ENCODE results near the gene C8B.

C8B gene

DNA sequence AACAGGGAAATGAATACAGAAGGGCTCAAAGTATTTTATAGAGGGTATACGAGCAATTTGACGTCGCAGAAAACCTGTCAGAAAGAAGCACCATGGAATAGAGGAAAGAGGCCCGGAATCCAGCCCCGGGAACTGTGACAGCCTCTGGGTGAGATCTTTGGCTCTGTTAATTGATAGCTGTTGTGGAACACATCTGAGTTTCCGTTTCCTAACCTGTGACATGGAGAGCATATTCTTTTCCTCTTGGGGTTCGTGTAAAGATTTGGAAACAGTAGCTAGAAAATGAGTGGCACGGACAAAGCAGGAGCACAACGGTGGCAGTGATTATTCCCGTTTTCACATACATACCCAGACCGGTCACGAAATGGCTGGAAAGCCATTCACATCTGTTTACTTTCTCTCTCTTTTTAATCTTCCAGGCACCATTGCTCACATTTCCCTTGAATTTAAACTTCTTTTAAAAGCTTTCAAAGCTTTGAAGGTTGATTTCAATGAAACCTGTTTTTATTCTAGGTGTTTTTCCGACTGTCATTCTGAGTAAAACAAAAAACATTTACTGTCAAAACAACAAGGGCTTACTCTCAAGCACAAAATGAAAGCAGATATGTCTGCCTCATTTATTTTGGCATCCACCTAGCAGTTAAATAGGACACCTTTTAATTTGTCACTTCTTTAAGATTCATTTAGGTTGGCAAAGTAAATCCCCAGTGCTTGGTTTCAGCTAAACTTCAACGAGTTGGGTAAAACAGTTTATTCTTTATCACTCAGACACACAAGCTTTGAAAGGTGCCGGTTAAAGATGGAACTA is 26.7 kb upstream of the C8B start:
- H3K79me2 ChIP-seq (ENCODE audit: control insufficient read depth, insufficient read depth, low read length, unreplicated experiment), result no peaks in the 10 kb centered on the region
- no peak overlapping the region for H3K4me3 ChIP-seq (ENCODE audit: low read depth, low read length)
- no peak overlapping the region for H3K27ac ChIP-seq (ENCODE audit: low read depth, low read length)
- H3K36me3 ChIP-seq (ENCODE audit: insufficient read depth, low read length), result no peaks in the 10 kb centered on the region
- no peak overlapping the region for H2AFZ ChIP-seq (ENCODE audit: low read length, unreplicated experiment)
- H3K27me3 ChIP-seq (ENCODE audit: insufficient read depth, low read length), result no peaks in the 10 kb centered on the region
- no peaks in the 10 kb centered on the region for H3K4me1 ChIP-seq (ENCODE audit: control insufficient read depth, insufficient read depth, low read length, unreplicated experiment)

DNA sequence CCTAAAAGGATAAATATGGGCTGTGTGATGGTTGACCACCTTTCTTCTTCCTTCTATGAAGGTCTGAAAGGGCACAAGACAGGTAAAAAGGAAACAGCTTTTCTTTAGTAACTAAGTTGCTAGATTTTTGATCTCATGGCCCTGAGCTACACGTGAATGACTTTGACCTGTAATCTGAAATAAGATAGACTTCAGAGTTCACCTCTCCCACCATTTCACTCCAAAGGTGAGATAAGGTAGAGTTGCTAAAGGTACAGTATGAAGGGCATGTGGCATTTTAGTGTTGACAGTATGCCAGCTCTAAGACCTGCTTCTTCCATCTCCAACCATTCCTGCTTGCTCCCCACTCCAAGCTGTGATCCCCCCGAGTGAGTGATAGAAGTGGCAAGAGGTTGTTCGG is 25.8 kb upstream of the C8B start:
- Histone ChIP-seq H3K27me3 (ENCODE audit: insufficient read depth, low read length) (no peaks in the 10 kb centered on the region), H3K79me2 (ENCODE audit: control insufficient read depth, insufficient read depth, low read length, unreplicated experiment) (no peaks in the 10 kb centered on the region), H3K4me1 (ENCODE audit: control insufficient read depth, insufficient read depth, low read length, unreplicated experiment) (no peaks in the 10 kb centered on the region), H2AFZ (ENCODE audit: low read length, unreplicated experiment) (no peak overlapping the region), H3K27ac (ENCODE audit: low read depth, low read length) (no peak overlapping the region), H3K4me3 (ENCODE audit: low read depth, low read length) (no peak overlapping the region), H3K36me3 (ENCODE audit: insufficient read depth, low read length) (no peaks in the 10 kb centered on the region)

DNA sequence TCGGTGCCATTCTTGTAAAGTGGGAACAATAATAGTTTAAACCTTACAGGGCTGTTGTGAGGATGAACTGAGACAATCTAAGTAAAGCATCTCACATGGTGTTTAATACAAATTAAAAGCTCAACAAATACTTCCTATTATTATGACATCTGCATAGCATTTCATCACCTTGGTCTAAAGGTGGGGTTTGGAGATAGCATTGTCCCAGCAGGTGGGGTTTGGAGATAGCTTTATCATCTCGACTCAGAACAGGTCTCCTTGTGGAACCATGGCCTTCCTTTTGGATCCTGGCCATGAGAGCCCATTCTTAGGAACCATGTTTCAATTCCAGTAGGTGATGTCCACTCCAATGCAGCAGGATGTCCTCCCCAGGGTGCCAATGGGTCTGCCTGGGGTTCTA is 20.6 kb upstream of the C8B start:
- peaks cover under 1% of the 10 kb centered on the region; the same call in 1 of the 2 replicates for H3K27me3 ChIP-seq (ENCODE audit: insufficient read depth, low read length)

DNA sequence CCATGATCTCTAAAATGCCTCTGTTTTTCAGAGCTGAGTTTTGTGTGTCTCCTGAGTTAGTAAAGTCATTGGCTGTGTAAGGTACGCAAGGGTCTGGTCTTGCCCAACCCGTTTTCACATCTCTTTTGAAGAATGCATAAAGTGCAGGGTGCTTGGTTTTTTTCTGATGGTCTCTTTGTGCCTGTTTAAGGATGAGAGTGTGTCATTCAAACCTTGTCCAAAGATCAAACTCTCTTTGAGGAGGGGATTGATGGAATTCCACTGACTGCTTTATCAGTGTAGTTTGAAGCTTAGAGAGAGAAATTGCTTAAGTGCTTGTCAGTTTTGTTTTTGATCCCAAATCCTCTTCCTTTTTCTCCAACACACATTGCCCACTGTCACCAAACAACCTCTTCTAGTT is 20.0 kb upstream of the C8B start:
- Histone ChIP-seq H3K4me1 (ENCODE audit: control insufficient read depth, insufficient read depth, low read length, unreplicated experiment) (no peaks in the 10 kb centered on the region), H3K36me3 (ENCODE audit: insufficient read depth, low read length) (no peaks in the 10 kb centered on the region), H3K4me3 (ENCODE audit: low read depth, low read length) (no peak overlapping the region), H3K27ac (ENCODE audit: low read depth, low read length) (no peak overlapping the region), H3K79me2 (ENCODE audit: control insufficient read depth, insufficient read depth, low read length, unreplicated experiment) (no peaks in the 10 kb centered on the region), H2AFZ (ENCODE audit: low read length, unreplicated experiment) (no peak overlapping the region), H3K27me3 (ENCODE audit: insufficient read depth, low read length) (peaks cover 4% of the 10 kb centered on the region; the same call in 1 of the 2 replicates)

More for the DNA sequence above, 20.6 kb upstream of the C8B start:
- H3K4me1 ChIP-seq (ENCODE audit: control insufficient read depth, insufficient read depth, low read length, unreplicated experiment), result no peaks in the 10 kb centered on the region
- no peak overlapping the region for H3K4me3 ChIP-seq (ENCODE audit: low read depth, low read length)
- H3K27ac ChIP-seq (ENCODE audit: low read depth, low read length), result no peak overlapping the region
- no peaks in the 10 kb centered on the region for H3K79me2 ChIP-seq (ENCODE audit: control insufficient read depth, insufficient read depth, low read length, unreplicated experiment)
- no peaks in the 10 kb centered on the region for H3K36me3 ChIP-seq (ENCODE audit: insufficient read depth, low read length)
- H2AFZ ChIP-seq (ENCODE audit: low read length, unreplicated experiment), result no peak overlapping the region

DNA sequence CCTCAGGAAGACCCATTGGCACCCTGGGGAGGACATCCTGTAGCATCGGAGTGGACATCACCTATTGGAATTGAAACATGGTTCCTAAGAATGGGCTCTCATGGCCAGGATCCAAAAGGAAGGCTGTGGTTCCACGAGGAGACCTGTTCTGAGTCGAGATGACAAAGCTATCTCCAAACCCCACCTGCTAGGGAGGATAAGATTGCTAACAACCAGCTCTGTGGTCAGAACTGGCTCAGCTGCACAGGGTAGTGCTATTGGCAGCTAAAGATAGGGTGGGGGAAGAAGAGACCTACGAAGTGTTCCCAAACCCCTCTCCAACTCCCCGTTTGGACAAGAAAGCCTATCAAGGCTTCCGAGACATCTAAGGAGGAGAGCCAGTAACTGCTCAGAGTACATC is 17.7 kb upstream of the C8B start:
- no peak overlapping the region for H2AFZ ChIP-seq (ENCODE audit: low read length, unreplicated experiment)
- H3K27me3 ChIP-seq (ENCODE audit: insufficient read depth, low read length), result peaks cover 14% of the 10 kb centered on the region; the same call in 1 of the 2 replicates

DNA sequence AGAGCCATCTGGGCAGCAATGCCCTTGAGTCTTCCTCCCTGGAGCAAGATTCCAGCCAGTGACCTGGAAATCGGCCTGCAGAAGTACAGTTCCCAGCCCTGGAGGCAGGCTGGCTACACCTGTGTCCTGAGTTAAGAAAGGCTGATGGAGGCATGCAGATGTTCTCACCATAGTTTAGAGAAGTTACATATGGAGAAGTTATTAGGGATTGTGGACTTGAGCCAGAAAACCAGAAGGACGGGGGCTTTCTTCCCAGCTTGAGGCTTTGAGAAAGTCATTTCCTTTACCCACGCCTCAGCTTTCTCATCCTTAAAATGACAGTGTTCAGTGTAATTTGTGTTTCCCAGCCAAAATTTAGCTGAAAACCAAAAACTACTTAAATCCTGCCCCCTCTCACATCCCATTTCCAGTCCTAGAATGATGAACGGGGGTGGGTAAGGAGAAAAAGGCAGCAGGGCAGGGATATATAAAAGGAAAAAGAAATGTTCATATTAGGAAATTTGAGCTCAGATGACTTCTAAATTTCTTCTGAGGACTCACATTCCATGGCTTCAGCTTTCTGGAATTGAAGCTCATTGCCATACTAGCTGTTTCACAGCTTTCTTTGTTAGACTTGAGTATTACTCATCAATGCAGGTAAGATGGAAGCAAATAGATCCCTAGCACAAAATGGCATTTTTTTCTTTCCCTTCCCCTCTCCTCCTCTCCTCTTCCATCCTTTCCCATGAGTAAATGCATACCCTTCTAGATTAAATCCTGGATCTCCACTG is 14.4 kb upstream of the C8B start:
- no peak overlapping the region for H3K4me3 ChIP-seq (ENCODE audit: low read depth, low read length)
- no peaks in the 10 kb centered on the region for H3K36me3 ChIP-seq (ENCODE audit: insufficient read depth, low read length)
- H3K4me1 ChIP-seq (ENCODE audit: control insufficient read depth, insufficient read depth, low read length, unreplicated experiment), result no peaks in the 10 kb centered on the region
- no peak overlapping the region for H2AFZ ChIP-seq (ENCODE audit: low read length, unreplicated experiment)
- H3K79me2 ChIP-seq (ENCODE audit: control insufficient read depth, insufficient read depth, low read length, unreplicated experiment), result no peaks in the 10 kb centered on the region
- no peak overlapping the region for H3K27ac ChIP-seq (ENCODE audit: low read depth, low read length)
- peaks cover 14% of the 10 kb centered on the region; the same call in 1 of the 2 replicates for H3K27me3 ChIP-seq (ENCODE audit: insufficient read depth, low read length)

More for the DNA sequence above, 17.7 kb upstream of the C8B start:
- Histone ChIP-seq H3K27ac (ENCODE audit: low read depth, low read length) (no peak overlapping the region), H3K4me3 (ENCODE audit: low read depth, low read length) (no peak overlapping the region), H3K36me3 (ENCODE audit: insufficient read depth, low read length) (no peaks in the 10 kb centered on the region), H3K79me2 (ENCODE audit: control insufficient read depth, insufficient read depth, low read length, unreplicated experiment) (no peaks in the 10 kb centered on the region), H3K4me1 (ENCODE audit: control insufficient read depth, insufficient read depth, low read length, unreplicated experiment) (no peaks in the 10 kb centered on the region)

DNA sequence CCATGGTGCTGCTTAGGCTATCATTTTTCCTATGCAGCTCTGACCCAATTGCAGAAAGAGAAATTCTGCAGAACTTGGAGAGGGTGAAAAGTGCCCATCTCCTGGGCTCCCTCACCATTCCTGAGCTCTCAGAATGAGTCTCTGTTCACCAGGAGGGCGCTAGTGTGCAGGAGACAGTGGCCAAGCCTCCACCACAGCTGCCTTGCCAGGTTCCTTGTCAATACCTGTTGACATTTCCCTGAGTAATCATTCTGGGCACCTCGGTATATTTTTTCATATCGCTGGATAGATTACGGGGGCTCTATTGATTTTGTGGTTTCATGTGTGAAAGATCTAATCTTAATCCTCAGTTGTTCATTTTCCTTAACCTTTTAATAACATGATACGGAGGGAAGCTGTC is 13.0 kb upstream of the C8B start:
- Histone ChIP-seq H2AFZ (ENCODE audit: low read length, unreplicated experiment) (no peak overlapping the region), H3K36me3 (ENCODE audit: insufficient read depth, low read length) (no peaks in the 10 kb centered on the region), H3K4me3 (ENCODE audit: low read depth, low read length) (no peak overlapping the region), H3K27ac (ENCODE audit: low read depth, low read length) (no peak overlapping the region), H3K79me2 (ENCODE audit: control insufficient read depth, insufficient read depth, low read length, unreplicated experiment) (no peaks in the 10 kb centered on the region), H3K27me3 (ENCODE audit: insufficient read depth, low read length) (peaks cover 14% of the 10 kb centered on the region; the same call in 1 of the 2 replicates), H3K4me1 (ENCODE audit: control insufficient read depth, insufficient read depth, low read length, unreplicated experiment) (no peaks in the 10 kb centered on the region)

DNA sequence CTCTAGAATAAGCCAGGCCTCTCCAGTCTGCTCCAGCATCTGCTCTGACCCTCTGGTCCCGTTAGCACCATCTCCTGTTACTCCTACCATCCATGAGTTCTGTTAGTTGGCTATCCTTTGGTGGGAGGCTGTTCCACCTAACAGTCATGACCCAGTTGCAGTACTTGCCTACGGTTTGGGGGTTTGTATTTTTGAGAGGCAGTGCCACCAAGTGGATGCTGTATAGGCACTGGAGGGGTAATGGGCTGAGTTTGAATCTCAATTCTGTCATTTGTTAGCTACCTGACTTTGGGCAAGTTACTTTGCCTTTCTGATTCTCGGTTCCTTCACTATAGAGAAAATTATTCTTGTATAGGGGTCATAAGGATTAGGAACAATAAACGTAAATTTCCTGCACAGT is 12.1 kb upstream of the C8B start:
- H3K79me2 ChIP-seq (ENCODE audit: control insufficient read depth, insufficient read depth, low read length, unreplicated experiment), result no peaks in the 10 kb centered on the region
- no peaks in the 10 kb centered on the region for H3K36me3 ChIP-seq (ENCODE audit: insufficient read depth, low read length)
- no peak overlapping the region for H3K27ac ChIP-seq (ENCODE audit: low read depth, low read length)
- H2AFZ ChIP-seq (ENCODE audit: low read length, unreplicated experiment), result no peak overlapping the region
- no peak overlapping the region for H3K4me3 ChIP-seq (ENCODE audit: low read depth, low read length)
- no peaks in the 10 kb centered on the region for H3K4me1 ChIP-seq (ENCODE audit: control insufficient read depth, insufficient read depth, low read length, unreplicated experiment)
- peaks cover 14% of the 10 kb centered on the region; the same call in 1 of the 2 replicates for H3K27me3 ChIP-seq (ENCODE audit: insufficient read depth, low read length)

DNA sequence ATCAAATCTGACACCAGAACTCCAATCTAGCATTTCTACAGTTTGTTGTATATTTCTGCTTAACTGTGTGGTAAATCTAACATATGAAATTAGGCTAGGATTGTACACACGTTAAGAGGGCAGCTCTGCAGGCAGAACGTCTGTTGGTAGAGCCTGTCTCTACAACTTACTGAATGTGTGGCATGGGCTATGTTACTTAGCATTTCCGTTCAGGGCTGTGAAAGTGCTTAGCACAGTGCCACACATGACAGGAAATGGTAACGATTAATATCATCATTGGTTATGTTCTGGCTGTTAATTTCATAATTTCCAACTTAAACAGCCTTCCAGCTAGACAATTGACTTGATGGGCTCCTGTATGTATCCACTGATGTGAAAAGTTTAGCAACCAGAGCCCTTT is 9.6 kb upstream of the C8B start:
- H3K27me3 ChIP-seq (ENCODE audit: insufficient read depth, low read length), result peaks cover 10% of the 10 kb centered on the region; the same call in 1 of the 2 replicates
- H3K79me2 ChIP-seq (ENCODE audit: control insufficient read depth, insufficient read depth, low read length, unreplicated experiment), result no peaks in the 10 kb centered on the region
- no peak overlapping the region for H3K4me3 ChIP-seq (ENCODE audit: low read depth, low read length)
- H3K36me3 ChIP-seq (ENCODE audit: insufficient read depth, low read length), result no peaks in the 10 kb centered on the region
- H2AFZ ChIP-seq (ENCODE audit: low read length, unreplicated experiment), result no peak overlapping the region
- no peak overlapping the region for H3K27ac ChIP-seq (ENCODE audit: low read depth, low read length)
- no peaks in the 10 kb centered on the region for H3K4me1 ChIP-seq (ENCODE audit: control insufficient read depth, insufficient read depth, low read length, unreplicated experiment)

DNA sequence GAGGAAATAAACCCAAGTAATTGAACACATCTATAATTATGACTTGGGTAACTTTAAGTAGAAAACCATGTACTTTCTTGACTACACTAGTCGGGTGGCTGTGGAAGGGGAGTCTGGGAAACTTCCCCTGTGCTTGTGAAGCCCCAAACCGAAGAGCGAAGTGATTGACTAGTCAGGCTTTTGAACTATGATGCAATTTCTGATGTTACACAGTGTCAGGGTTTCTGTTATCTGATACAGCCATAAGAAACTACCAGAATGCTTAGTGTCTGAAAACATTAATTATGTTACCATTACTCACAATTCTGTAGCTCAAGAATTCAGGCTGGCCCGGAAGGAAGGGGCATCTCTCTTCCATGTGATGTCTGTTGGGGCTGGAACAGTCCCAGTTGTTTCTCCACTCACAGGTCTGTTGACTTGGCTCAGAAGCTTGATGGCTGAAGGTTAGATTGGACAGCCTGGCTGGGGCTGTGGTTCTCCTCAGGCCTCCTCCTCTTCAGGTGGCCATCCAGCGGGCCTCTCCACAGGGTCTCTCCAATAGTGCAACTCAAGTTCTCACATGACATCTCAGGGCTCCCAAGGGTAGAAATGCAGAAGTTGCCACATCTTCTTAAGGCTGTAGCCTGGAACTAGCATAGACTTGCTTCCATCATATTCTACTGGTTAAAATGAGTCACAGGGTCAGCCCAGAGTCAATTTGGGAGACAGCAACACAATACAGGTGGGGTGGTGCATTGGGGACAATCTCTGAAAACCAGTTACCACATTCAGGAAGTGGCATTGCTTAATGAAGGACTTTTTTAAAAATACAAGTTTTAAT is 8.3 kb upstream of the C8B start:
- Histone ChIP-seq H3K27ac (ENCODE audit: low read depth, low read length) (no peak overlapping the region), H3K79me2 (ENCODE audit: control insufficient read depth, insufficient read depth, low read length, unreplicated experiment) (no peaks in the 10 kb centered on the region), H3K27me3 (ENCODE audit: insufficient read depth, low read length) (peaks cover 5% of the 10 kb centered on the region; the same call in 1 of the 2 replicates), H3K4me1 (ENCODE audit: control insufficient read depth, insufficient read depth, low read length, unreplicated experiment) (no peaks in the 10 kb centered on the region), H2AFZ (ENCODE audit: low read length, unreplicated experiment) (no peak overlapping the region), H3K4me3 (ENCODE audit: low read depth, low read length) (no peak overlapping the region), H3K36me3 (ENCODE audit: insufficient read depth, low read length) (no peaks in the 10 kb centered on the region)
